ENCODE measurements around the gene SLC22A2. TPM values are rescaled to one million over a fixed set of nuclear protein-coding genes. Genes with fewer than 3 reads are reported as not detected.

Gene SLC22A2
- total and polyA plus RNA-seq, 2 experiments from 2014 or later, result not detected

- Histone ChIP-seq H3K27ac (no peak overlapping the region), H3K4me1 (ENCODE audit: low read depth) (no peaks in the 10 kb centered on the region), H3K4me3 (no peak overlapping the region), H3K36me3 (no peaks in the 10 kb centered on the region), H3K27me3 (no peaks in the 10 kb centered on the region), H3K9me3 (ENCODE audit: low read depth) (no peaks in the 10 kb centered on the region)
- no peak for DNase-seq (ENCODE audit: low read depth in 1 of 2, low spot score in 1 of 2)
- no peak for TF ChIP-seq CTCF (IDR thresholded peaks at IDR 0.05; ENCODE audit: low read depth, low read length)
These were observed 27.0 kb upstream of the SLC22A2 start for GRCh38 chr6:160285541-160286105.

- Histone ChIP-seq H3K36me3 (no peaks in the 10 kb centered on the region), H3K9me3 (ENCODE audit: low read depth) (no peaks in the 10 kb centered on the region), H3K4me1 (ENCODE audit: low read depth) (no peaks in the 10 kb centered on the region), H3K27me3 (no peaks in the 10 kb centered on the region), H3K4me3 (no peak overlapping the region), H3K27ac (no peak overlapping the region)
- TF ChIP-seq CTCF (IDR thresholded peaks at IDR 0.05; ENCODE audit: low read depth, low read length), result no peak
- DNase-seq (ENCODE audit: low read depth in 1 of 2, low spot score in 1 of 2), result no peak
These were observed 26.0 kb upstream of the SLC22A2 start for GRCh38 chr6:160284575-160284974.

- H3K9me3 ChIP-seq (ENCODE audit: low read depth), result no peaks in the 10 kb centered on the region
- no peaks in the 10 kb centered on the region for H3K36me3 ChIP-seq
- no peak overlapping the region for H3K27ac ChIP-seq
- no peak overlapping the region for H3K4me3 ChIP-seq
- no peak for TF ChIP-seq CTCF (IDR thresholded peaks at IDR 0.05; ENCODE audit: low read depth, low read length)
- H3K4me1 ChIP-seq (ENCODE audit: low read depth), result no peaks in the 10 kb centered on the region
- DNase-seq (ENCODE audit: low read depth in 1 of 2, low spot score in 1 of 2), result no peak
- no peaks in the 10 kb centered on the region for H3K27me3 ChIP-seq
These were observed 23.8 kb upstream of the SLC22A2 start for GRCh38 chr6:160282444-160282843.

- H3K27ac ChIP-seq, result no peak overlapping the region
These were observed 21.2 kb upstream of the SLC22A2 start for GRCh38 chr6:160279850-160280249.

GRCh38 chr6:160278786-160279310, 20.2 kb upstream of the SLC22A2 start:
- Histone ChIP-seq H3K9me3 (ENCODE audit: low read depth) (no peaks in the 10 kb centered on the region), H3K36me3 (no peaks in the 10 kb centered on the region), H3K4me3 (no peak overlapping the region), H3K27ac (no peak overlapping the region), H3K4me1 (ENCODE audit: low read depth) (no peaks in the 10 kb centered on the region), H3K27me3 (no peaks in the 10 kb centered on the region)
- TF ChIP-seq CTCF (IDR thresholded peaks at IDR 0.05; ENCODE audit: low read depth, low read length), result no peak
- peak in 1 of 2 donors; percentile 3 for DNase-seq (ENCODE audit: low read depth in 1 of 2, low spot score in 1 of 2)

More at GRCh38 chr6:160279850-160280249, 21.2 kb upstream of the SLC22A2 start:
- DNase-seq (ENCODE audit: low read depth in 1 of 2, low spot score in 1 of 2), result no peak
- H3K36me3 ChIP-seq, result no peaks in the 10 kb centered on the region
- TF ChIP-seq CTCF (IDR thresholded peaks at IDR 0.05; ENCODE audit: low read depth, low read length), result no peak
- no peak overlapping the region for H3K4me3 ChIP-seq
- H3K4me1 ChIP-seq (ENCODE audit: low read depth), result no peaks in the 10 kb centered on the region
- H3K9me3 ChIP-seq (ENCODE audit: low read depth), result no peaks in the 10 kb centered on the region
- H3K27me3 ChIP-seq, result no peaks in the 10 kb centered on the region

All from cardiac muscle cell (in vitro differentiated cells and primary cell).